ENCODE data around the gene TUBG1.
"Not testable (repeated sequence)": the region's sequence is repeated elsewhere in the genome, so short reads cannot be mapped to it uniquely, and the experiment has no call there.

DNA sequence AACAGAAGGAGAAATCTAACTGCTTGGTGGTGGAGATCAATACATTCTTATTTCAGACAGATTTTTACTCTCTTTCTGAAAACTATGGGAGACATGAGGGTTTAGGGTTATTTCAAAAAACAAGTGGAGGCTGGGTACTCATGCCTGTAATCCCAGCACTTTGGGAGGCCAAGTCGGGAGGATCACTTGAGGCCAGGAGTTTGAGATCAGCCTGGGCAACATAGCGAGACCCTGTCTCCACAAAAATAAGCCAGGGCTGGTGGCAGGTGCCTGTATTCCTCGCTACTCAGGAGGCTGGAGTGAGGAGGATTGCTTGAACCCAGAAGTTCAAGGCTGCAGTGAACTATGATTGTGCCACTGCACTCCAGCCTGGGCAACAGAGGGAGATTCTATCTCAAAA is 12.5 kb downstream of the TUBG1 start:
- TF ChIP-seq, protein P1, sequence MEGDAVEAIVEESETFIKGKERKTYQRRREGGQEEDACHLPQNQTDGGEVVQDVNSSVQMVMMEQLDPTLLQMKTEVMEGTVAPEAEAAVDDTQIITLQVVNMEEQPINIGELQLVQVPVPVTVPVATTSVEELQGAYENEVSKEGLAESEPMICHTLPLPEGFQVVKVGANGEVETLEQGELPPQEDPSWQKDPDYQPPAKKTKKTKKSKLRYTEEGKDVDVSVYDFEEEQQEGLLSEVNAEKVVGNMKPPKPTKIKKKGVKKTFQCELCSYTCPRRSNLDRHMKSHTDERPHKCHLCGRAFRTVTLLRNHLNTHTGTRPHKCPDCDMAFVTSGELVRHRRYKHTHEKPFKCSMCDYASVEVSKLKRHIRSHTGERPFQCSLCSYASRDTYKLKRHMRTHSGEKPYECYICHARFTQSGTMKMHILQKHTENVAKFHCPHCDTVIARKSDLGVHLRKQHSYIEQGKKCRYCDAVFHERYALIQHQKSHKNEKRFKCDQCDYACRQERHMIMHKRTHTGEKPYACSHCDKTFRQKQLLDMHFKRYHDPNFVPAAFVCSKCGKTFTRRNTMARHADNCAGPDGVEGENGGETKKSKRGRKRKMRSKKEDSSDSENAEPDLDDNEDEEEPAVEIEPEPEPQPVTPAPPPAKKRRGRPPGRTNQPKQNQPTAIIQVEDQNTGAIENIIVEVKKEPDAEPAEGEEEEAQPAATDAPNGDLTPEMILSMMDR (IDR thresholded peaks at IDR 0.05), result not testable (repeated sequence)
- TF ChIP-seq ZFX (IDR thresholded peaks at IDR 0.05; ENCODE audit: borderline replicate concordance), result not testable (repeated sequence)
